Measurements from ENCODE around the gene SLCO3A1.

DNA sequence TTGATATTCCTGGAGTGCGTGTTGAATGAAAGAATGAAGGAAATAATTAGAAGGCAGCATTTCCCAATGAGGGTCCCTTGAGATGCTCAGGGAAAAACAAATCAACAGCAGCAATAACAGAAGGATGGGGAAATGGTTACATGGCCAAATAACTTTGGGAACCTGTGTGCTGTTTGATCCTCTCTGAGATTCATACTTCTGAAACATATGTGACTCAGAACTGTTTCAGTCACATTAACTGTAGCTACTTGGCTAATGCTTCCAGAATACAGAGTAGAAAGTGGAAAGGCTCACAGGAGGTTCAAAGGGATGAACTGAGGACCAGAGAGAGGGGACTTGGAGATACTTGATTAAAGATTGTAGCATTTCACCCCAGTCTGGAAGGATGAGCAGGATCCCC, 258.2 kb downstream of the SLCO3A1 start:
- TF ChIP-seq, protein P1, sequence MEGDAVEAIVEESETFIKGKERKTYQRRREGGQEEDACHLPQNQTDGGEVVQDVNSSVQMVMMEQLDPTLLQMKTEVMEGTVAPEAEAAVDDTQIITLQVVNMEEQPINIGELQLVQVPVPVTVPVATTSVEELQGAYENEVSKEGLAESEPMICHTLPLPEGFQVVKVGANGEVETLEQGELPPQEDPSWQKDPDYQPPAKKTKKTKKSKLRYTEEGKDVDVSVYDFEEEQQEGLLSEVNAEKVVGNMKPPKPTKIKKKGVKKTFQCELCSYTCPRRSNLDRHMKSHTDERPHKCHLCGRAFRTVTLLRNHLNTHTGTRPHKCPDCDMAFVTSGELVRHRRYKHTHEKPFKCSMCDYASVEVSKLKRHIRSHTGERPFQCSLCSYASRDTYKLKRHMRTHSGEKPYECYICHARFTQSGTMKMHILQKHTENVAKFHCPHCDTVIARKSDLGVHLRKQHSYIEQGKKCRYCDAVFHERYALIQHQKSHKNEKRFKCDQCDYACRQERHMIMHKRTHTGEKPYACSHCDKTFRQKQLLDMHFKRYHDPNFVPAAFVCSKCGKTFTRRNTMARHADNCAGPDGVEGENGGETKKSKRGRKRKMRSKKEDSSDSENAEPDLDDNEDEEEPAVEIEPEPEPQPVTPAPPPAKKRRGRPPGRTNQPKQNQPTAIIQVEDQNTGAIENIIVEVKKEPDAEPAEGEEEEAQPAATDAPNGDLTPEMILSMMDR (conservative IDR thresholded peaks at IDR 0.05 in 1 of 2, IDR thresholded peaks at IDR 0.05 in 1 of 2; ENCODE audit: low read depth in 1 of 2, low read length in 2 of 2): no peak
- no peak for TF ChIP-seq EZH2 (IDR thresholded peaks at IDR 0.05; ENCODE audit: low read length, missing control alignments)
